Ramos (cell line): ENCODE measurements around the gene AGFG2.

Source experiments
- in situ Hi-C: fragments of 300-500 bp; cut with MboI; formaldehyde crosslinking; loops from one replicate; pipeline ENCODE4 v1.14.3; 2022; ENCODE audit warnings: low sequenced_read_pairs; ENCODE audit not compliant: unreplicated experiment

Gene AGFG2

GRCh38 chr7:100604976-100605911 lies 66.2 kb downstream of the AGFG2 start:
- in situ Hi-C loops: no loop called here

GRCh38 chr7:100606313-100606712 lies 67.3 kb downstream of the AGFG2 start:
- in situ Hi-C loops: no loop called here

GRCh38 chr7:100607111-100607510 lies 68.1 kb downstream of the AGFG2 start:
- in situ Hi-C loops: no loop called here

- in situ Hi-C loops: no loop called here
These were observed 71.0 kb downstream of the AGFG2 start for GRCh38 chr7:100609958-100610357.

GRCh38 chr7:100611983-100612729 lies 73.2 kb downstream of the AGFG2 start, which contains the start of gene MOSPD3:
TSS of gene MOSPD3 (plus strand) at chr7:100612540. CDS start at chr7:100612792, 252 bp downstream.
- in situ Hi-C loops: no loop called here

- in situ Hi-C loops: no loop called here
These were observed 73.9 kb downstream of the AGFG2 start for GRCh38 chr7:100612730-100613390.

- in situ Hi-C loops: no loop called here
These were observed 74.6 kb downstream of the AGFG2 start for GRCh38 chr7:100613412-100614175.

GRCh38 chr7:100614308-100614861 lies 75.4 kb downstream of the AGFG2 start:
- in situ Hi-C loops: no loop called here
